Endothelial cell (in vitro differentiated cells): ENCODE results near the gene CCDC191. TPM values are rescaled to one million over a fixed set of nuclear protein-coding genes. Genes with fewer than 3 reads are reported as not detected.

Experiments
- DNase-seq: peaks from one replicate; pipeline ENCODE4 v3.0.0; 2021; ENCODE audit warnings: low spot score
- H3K27ac Mint-ChIP-seq: one replicate; pipeline ENCODE4 v1.8.0; 2021; ENCODE audit warnings: mixed read lengths, inconsistent platforms; ENCODE audit not compliant: unreplicated experiment
- H3K27me3 Mint-ChIP-seq: one replicate; pipeline ENCODE4 v1.8.0; 2021; ENCODE audit warnings: mild to moderate bottlenecking, moderate library complexity, mixed read lengths, inconsistent platforms; ENCODE audit not compliant: unreplicated experiment
- H3K36me3 Mint-ChIP-seq: one replicate; pipeline ENCODE4 v1.8.0; 2021; ENCODE audit warnings: mild to moderate bottlenecking, low read depth, mixed read lengths, inconsistent platforms; ENCODE audit not compliant: unreplicated experiment
- H3K4me1 Mint-ChIP-seq: one replicate; pipeline ENCODE4 v1.8.0; 2021; ENCODE audit warnings: mild to moderate bottlenecking, mixed read lengths, inconsistent platforms; ENCODE audit not compliant: unreplicated experiment
- H3K4me3 Mint-ChIP-seq: one replicate; pipeline ENCODE4 v1.8.0; 2021; ENCODE audit warnings: mild to moderate bottlenecking, mixed read lengths, inconsistent platforms; ENCODE audit not compliant: unreplicated experiment
- H3K9me3 Mint-ChIP-seq: one replicate; pipeline ENCODE4 v1.8.0; 2021; ENCODE audit warnings: mixed read lengths, inconsistent platforms; ENCODE audit not compliant: unreplicated experiment
- total RNA-seq: library from RNA; stranded (reverse); fragmentation: NEBNext Ultra II Directional; extraction: Animal tissue kit (Norgen Biotek cat#: 25700); gene quantifications from one replicate; pipeline ENCODE4 v1.2.1, GENCODE V29; 2021; ENCODE audit not compliant: unreplicated experiment
- TF ChIP-seq, protein P1 (sequence below): fragments of 200-600 bp; sonication (generic); IDR thresholded peaks from one replicate; pipeline ENCODE4 v1.5.0; 2021; ENCODE audit warnings: antibody characterized with exemption; ENCODE audit not compliant: unreplicated experiment

Gene CCDC191
- total RNA-seq, 1 donor from 2014 or later: 4.0 TPM

- Mint-ChIP-seq H3K4me1 (peaks cover 29% of the 10 kb centered on the region), H3K9me3 (no peaks in the 10 kb centered on the region), H3K27ac (peak within 1 kb of the TSS; percentile 32), H3K4me3 (peak within 1 kb of the TSS; percentile 91), H3K27me3 (peaks cover 10% of the 10 kb centered on the region), H3K36me3 (peaks cover 4% of the 10 kb centered on the region)
- TF ChIP-seq, protein P1, sequence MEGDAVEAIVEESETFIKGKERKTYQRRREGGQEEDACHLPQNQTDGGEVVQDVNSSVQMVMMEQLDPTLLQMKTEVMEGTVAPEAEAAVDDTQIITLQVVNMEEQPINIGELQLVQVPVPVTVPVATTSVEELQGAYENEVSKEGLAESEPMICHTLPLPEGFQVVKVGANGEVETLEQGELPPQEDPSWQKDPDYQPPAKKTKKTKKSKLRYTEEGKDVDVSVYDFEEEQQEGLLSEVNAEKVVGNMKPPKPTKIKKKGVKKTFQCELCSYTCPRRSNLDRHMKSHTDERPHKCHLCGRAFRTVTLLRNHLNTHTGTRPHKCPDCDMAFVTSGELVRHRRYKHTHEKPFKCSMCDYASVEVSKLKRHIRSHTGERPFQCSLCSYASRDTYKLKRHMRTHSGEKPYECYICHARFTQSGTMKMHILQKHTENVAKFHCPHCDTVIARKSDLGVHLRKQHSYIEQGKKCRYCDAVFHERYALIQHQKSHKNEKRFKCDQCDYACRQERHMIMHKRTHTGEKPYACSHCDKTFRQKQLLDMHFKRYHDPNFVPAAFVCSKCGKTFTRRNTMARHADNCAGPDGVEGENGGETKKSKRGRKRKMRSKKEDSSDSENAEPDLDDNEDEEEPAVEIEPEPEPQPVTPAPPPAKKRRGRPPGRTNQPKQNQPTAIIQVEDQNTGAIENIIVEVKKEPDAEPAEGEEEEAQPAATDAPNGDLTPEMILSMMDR: no peak
- DNase-seq: peak; percentile 64
Measured at GRCh38 chr3:113947372-113948014, 108.8 kb downstream of the CCDC191 start, which contains the start of gene ZDHHC23. Gene ZDHHC23 (plus strand): TSS chr3:113948013. CDS start chr3:113948803, 790 bp downstream.

DNA sequence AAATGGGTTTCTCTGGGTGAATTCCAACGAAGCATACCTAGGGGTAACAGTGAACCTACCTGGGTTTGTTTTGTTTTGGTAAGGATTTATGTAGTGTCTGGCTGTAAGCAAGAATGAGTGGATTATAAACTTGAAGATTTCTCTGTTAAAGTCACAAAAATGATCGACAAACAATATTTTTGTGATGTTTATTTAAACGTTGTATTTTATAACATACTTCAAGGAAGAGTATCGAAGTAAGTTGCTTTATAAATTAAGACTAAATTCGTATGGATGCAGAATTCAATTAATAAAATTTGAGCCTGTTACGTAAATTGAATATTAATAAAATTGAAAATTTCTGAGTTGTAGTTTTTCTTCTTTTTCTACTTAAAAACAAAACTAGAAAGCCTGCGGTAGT, 109.5 kb downstream of the CCDC191 start:
- peaks cover 34% of the 10 kb centered on the region for H3K4me1 Mint-ChIP-seq
- TF ChIP-seq, protein P1: no peak
- H3K27ac Mint-ChIP-seq: peak overlapping the region; percentile 32
- peaks cover 4% of the 10 kb centered on the region for H3K36me3 Mint-ChIP-seq
- no peak for DNase-seq
- H3K27me3 Mint-ChIP-seq: peaks cover 10% of the 10 kb centered on the region
- no peaks in the 10 kb centered on the region for H3K9me3 Mint-ChIP-seq
- H3K4me3 Mint-ChIP-seq: peak overlapping the region; percentile 91

- no peak overlapping the region for H3K27ac Mint-ChIP-seq
- no peak overlapping the region for H3K4me3 Mint-ChIP-seq
- peaks cover 4% of the 10 kb centered on the region for H3K4me1 Mint-ChIP-seq
- H3K27me3 Mint-ChIP-seq: peaks cover 2% of the 10 kb centered on the region
- TF ChIP-seq, protein P1: no peak
- peaks cover 9% of the 10 kb centered on the region for H3K9me3 Mint-ChIP-seq
- DNase-seq: no peak
- H3K36me3 Mint-ChIP-seq: peaks cover 7% of the 10 kb centered on the region
Measured at GRCh38 chr3:113927556-113927955, 128.8 kb downstream of the CCDC191 start.

GRCh38 chr3:113914646-113915045, 141.7 kb downstream of the CCDC191 start:
- H3K4me1 Mint-ChIP-seq: no peaks in the 10 kb centered on the region
- no peak overlapping the region for H3K27ac Mint-ChIP-seq
- H3K4me3 Mint-ChIP-seq: no peak overlapping the region
- DNase-seq: no peak
- H3K27me3 Mint-ChIP-seq: no peaks in the 10 kb centered on the region
- H3K9me3 Mint-ChIP-seq: no peaks in the 10 kb centered on the region
- TF ChIP-seq, protein P1: no peak
- no peaks in the 10 kb centered on the region for H3K36me3 Mint-ChIP-seq

Other genes with a start within 250 kb of the CCDC191 start
- gene GRAMD1C, start 217.7 kb downstream of the CCDC191 start, total RNA-seq: 21.7 TPM
- gene ZDHHC23, start 108.5 kb downstream of the CCDC191 start, total RNA-seq: 26.3 TPM
- gene QTRT2, start 211 bp upstream of the CCDC191 start, total RNA-seq: 23.9 TPM
- not detected for gene DRD3, start 122.5 kb upstream of the CCDC191 start, total RNA-seq
- not detected for gene ZNF80, start 181.1 kb upstream of the CCDC191 start, total RNA-seq
- gene TIGIT, start 237.5 kb upstream of the CCDC191 start, total RNA-seq: not detected